NCI-H2107 (cell line): ENCODE results near the gene NDUFA11.
A peak's percentile ranks its signal among the peaks of the same experiment; 100 is the strongest.
"Not testable (repeated sequence)": the region's sequence is repeated elsewhere in the genome, so short reads cannot be mapped to it uniquely, and the experiment has no call there.

Experiments
- DNase-seq: peaks from one replicate; lab custom pipeline; 2025; lab: John Stamatoyannopoulos, UW

Gene NDUFA11

DNA sequence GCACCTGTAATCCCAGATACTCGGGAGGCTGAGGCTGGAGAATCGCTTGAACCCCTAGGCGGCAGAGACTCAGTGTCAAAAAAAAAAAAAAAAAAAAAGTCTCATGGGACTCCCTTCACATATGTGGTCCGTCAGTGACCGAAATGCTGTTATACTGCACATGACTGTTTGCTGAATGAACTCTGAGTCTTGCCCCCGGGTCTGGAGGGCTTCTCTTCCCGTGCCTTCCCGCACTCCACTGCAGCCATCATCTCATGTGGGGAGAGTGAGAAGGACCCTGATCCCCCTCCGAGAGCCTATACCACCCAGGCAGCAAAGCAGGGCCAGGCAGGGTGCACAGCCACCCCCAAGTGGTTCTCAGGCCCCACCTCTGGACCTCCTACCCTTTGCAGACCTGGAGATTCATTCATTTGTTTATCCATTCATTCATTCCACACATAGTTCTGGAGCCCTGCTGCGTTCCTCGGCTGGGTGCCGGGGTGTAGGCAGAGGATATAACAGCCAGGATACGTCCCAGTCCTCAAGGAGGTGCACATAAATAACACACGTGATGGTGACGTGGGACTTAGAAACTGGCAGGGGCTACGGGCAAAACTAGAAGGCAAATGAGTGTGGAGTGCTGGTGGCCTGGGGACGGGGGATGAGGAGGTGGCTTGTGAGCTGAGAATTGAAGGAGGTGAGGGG lies 14.2 kb downstream of the NDUFA11 start:
- no peak for DNase-seq

DNA sequence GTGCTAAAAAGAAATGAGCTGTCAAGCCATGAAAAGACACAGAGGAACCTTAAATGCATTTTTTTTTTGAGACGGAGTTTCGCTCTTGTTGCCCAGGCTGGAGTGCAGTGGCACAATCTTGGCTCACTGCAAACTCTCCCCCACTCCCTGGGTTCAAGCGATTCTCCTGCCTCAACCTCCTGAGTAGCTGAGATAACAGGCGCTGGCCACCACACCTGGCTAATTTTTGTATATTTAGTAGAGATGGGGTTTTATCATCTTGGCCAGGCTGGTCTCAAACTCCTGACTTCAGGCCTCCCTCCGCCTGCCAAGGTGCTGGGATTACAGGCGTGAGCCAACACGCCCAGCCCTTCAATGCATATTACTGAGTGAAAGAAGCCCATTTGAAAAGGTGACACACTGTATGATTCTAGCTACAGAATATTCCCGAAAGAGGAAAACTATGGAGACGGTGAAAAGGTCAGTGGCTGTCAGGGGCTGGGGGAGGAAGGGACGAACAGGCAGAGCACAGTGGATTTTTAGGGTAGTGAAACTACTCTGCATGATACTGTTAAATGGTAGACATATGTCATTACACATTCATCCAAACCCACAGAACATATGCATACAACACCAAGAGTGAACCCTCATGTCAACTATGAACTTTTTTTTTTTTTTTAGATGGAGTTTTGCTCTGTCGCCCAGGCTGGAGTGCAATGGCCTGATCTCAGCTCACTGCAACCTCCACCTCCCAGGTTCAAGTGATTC lies 19.4 kb downstream of the NDUFA11 start:
- DNase-seq, result not testable (repeated sequence)

DNA sequence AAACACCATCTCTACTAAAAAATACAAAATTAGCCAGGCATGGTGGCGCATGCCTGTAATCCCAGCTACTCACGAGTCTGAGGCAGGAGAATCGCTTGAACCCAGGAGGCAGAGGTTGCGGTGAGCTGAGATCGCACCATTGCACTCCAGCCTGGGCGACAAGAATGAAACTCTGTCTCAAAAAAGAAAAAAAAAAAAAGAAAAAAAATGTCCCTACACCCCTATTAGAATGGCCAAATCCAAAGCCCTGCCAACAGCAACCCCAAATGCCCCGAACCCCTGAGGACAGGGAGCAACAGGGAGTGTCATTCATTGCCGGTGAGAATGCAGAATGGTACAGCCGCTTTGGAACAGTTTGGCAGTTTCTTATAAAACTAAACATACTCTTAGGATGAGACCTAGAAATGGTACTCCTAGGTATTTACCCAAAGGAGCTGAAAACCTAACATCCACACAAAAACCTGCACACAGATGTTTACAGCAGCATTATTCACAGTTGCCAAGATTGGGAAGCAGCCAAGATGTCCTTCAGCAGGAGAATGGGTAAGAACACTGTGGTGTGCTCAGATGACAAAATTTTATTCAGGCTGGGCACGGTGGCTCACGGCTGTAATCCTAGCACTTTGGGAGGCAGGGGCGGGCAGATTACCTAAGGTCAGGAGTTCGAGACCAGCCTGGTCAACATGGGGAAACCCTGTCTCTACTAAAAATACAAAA lies 20.3 kb downstream of the NDUFA11 start:
- not testable (repeated sequence) for DNase-seq

DNA sequence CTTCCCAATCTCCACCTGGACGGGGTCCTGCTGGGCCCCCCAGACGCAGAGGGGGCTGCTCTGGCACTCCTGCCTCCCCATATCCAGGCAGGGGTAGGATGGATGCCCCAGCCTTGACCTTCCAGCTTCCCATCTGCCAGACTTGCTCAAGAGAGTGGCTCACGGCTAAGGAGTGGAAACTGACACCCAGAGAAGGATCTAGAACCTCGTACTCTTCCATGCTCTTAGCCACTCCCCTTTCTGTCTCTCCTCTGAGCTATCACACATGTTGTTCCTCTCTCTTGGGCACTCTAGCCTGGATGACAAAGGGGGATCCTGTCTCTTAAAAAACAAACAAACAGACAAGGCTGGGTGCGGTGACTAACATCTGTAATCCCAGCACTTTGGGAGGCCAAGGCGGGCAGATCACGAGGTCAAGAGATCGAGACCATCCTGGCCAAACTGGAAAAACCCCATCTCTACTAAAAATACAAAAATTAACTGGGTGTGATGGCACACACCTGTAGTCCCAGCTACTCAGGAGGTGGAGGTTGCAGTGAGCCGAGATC lies 21.1 kb downstream of the NDUFA11 start:
- DNase-seq, result no peak

DNA sequence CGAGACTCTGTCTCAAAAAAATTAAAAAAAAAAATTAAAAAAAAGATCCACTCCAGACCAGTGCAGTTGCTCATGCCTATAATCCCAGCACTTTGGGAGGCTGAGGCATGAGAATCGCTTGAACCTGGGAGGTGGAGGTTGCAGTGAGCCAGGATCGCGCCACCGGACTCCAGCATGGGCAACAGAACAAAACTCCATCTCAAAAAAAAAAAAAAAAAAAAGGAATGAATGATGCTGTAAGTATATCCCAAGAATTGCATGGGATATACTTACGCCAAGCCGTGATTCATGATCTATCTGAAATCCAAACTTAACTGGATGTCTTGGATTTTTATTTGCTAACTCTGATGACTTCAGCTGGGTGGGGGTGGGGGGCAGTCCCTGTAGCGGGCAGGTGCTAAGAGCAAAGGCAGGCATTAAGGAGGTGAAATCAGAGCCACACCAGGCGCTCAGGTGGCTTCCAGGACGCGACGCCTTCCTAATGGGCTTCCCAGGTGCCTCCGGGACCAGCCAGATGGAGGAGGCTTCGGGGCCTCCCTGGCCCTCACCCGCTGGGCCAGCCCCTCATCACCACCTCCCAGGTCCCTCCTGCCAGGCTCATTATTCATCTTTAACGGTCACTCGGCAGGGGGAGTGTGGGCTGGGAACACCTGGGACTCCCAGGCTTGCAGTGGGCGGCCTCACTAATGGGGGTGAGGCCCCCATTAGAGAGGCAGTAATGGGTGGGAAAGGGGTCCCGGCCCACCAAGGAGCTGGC lies 21.9 kb downstream of the NDUFA11 start:
- peak; percentile 32 for DNase-seq

DNA sequence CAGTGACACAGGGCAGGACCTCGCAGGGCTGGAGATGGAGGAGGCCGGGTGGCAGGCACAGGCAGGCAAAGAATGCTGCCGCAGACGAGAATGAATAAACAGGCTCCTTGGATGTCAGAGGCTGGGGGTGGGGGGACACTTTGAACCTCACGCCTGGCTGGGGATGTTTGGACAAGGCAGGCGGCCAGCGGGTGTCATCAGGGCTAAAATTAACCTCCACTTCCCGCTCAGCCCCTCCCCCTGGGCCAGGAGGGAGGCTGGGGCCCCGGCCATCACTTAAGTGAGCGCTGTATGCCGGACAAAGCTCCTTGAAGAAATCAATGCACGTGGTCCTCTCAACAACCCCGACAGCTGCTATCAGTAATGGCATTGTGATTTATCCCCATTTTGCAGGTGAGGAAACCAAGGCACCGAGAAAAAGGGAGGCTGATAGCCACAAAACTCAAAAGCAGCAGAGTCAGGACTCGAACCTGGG lies 22.9 kb downstream of the NDUFA11 start:
- DNase-seq, result no peak

DNA sequence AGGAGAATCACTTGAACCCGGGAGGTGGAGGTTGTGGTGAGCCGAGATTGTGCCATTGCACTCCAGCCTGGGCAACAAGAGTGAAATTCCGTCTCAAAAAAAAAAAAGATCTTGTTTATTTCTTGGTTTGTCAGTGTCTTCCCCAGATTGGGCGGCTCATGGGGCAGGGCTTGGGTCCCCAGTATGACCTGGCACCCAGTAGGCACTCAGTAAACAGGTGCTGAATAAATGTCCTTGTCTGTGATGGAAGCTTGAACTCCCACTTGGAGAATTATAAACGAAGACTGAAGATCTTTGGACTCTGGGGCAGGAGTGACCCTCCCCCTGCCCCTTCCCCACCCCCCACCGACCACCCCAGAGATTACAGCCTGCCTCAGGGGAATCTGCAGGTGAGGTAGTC lies 23.4 kb downstream of the NDUFA11 start:
- DNase-seq, result no peak

DNA sequence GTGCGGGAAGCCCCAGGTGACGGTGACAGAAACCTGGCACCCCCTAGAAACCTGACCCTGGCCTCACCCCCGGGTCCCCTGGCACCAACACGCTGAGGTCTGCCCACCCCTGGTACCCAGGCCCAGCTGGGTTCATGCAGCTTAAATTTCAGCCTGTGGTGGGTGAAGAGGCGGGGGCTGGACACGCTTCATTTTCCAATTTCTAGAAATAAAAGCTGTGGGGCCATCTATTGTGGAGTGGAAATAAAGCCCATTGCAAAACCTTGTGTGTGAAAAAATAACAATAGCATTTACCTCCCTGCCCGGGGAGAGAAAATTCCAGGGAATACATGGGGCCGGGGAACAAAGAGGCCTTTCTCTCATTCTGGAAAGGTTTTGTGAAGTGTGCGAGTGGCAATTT lies 25.7 kb downstream of the NDUFA11 start:
- no peak for DNase-seq

DNA sequence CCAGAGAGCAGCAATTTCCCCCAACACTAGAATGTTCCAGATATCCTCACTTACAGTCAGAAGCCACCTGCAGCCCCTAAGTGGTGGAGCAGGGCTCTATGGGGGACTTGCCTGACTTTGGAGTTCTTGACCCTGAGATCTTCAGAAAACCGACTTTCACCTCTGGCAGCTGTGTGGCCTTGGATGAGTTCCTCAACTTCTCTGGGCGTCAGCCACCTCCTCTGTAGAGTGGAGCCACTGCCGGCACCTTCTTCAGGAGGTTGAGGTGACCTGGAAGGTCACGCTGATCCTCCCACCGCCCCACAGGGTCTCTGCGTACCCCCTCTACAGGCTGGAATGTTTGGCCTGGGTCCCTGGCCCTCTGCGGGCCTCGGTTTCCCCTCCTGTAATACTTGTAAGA lies 26.2 kb downstream of the NDUFA11 start:
- no peak for DNase-seq

DNA sequence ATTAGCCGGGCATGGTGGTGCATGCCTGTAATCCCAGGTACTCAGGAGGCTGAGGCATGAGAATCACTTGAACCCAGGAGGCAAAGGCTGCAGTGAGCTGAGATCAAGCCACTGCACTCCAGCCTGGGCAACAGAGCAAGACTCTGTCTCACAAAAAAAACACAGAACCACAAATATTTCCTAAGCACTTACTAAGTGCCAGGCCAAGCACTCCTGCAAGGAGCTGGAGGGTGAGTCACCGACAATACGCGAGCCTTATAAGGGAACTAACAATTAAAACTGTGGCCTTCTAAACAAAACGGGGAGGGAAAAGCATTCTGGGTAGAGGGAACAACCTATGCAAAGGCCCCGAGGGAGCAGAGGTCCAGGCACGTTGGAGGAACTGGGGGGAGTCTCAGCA lies 29.1 kb downstream of the NDUFA11 start:
- not testable (repeated sequence) for DNase-seq

DNA sequence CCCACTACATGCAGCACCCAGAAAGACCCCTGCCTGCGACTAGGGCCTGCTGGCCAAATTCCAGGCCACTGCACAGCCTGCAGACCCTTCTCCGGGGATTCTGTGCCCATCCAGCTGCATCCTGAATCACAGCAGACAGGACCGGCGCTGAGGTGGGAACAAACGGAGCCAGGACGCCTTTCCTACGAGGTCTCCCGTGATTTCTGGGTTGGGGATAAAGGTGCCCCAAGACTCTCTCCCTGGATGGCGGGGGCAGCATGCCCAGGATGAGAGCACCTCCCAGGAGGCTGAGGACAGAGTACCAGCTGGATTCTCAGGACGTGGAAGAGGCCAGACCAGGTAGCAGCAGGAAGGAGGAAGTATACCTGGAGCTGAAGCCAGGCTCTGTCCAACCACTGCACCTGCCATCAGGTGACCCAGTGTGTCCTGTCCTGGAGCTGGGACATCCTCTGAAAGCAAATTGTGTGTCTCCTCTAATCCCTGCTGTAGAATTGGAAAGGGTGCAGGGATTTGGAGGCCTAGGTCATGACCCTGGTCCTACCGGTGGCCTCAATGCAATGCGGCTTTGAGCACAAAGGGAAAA lies 29.9 kb downstream of the NDUFA11 start:
- no peak for DNase-seq

DNA sequence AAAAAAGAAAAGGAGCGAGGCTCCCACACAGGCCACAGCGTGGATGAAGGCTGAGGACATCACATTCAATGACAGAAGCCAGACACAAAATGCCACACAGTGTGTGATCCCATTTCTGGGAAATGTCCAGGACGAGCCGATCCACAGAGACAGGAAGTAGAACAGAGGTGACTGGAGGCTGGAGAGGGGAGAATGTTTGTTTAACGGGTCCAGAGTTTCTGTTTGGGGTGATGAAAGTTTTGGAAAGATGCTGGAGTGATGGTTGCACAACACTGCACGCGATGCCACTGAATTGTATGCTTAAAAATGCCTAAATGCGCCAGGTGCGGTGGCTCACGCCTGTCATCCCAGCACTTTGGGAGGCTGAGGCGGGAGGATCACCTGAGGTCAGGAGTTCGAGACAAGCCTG lies 32.6 kb downstream of the NDUFA11 start:
- no peak for DNase-seq

DNA sequence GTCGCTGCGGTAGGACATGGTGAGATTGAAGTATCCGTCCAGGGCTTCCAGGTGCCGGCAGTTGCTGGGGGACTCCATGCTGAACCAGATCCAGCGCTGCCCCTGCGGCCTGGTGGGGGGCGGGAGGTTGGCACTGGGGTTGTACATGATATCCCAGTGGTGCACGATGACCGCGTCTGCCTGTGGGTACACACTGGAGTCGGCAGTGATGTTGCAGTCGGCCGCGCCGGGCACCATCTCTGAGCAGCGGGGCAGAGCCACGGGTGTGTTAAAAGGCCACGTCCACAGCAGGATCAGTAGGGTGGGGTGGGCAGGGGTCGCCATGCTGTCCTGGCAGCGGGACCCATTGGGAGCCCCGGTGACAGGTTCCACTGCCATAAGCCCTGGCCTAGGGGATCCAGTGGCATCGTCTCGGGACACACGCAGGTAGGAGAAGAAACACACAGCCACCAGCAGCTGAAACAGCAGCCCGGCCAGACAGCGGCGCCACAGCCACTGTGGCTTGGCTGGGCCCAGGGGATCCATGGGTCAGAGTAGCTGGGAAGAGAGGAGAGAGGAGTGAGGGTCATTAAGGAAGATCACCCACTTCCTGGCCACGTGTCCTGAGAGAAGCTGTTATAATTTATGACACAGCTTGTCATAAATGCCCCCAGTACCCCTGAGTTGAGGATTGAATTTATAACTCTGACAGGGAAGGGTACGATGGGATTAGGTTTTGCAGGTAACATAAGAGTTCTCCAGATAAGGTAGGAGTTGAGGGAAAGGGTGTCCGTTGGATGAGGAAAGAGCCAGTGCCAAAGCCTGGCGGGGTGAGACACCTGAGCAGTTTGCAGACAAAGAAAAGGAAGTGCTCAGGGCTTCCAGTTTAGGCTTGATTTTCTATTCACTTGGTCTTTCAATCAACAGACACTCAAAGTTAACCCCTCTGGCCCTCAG lies 36.1 kb downstream of the NDUFA11 start:
- DNase-seq, result no peak

DNA sequence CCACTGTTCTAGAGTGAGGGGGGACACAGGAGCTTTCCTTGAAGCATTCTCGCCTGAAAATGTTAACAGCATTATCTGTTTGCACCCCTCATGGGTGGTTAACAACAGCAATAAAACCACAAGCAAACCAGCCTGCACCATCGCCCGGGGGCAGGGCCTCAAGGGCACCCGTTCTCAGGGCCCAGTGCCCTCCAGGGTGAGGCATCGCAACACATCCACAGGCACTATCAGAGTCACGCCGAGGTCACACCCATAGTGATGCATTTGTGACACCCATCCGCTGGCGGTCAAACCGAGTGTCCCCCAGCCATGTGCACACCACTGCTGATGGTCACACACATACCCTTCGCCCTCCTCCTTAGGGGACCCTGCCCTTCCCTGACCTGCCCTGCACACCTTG lies 37.8 kb downstream of the NDUFA11 start:
- DNase-seq, result no peak

DNA sequence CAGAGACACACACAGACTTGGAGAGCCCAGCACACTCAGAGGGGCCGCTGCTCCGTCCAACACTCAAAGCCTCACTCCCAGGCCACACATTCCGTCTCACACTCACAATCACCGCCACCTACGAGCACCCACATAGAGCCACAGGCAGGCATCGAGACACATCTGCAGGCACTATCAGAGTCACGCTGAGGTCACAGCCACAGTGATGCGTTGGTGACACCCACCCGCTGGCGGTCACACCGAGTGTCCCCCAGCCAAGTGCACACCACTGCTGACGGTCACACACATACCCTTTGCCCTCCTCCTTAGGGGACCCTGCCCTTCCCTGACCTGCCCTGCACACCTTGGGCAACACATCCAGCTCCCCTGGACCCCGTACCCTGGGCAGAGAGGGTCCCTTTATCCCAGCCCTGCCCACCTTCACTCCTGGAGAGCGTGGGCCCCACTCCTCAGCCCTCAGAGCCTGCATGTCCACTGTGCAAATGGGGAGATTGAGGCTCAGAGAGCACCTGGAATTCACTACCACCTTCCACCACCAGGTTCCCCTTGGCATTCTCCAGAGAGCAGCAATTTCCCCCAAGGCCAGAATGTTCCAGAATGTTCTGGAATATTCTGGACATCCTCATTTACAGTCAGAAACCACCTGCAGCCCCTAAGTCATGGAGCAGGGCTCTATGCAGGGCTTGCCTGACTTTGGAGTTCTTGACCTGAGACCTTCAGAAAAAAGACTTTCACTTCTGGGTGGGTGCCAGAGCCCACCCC lies 38.7 kb downstream of the NDUFA11 start:
- DNase-seq, result no peak

DNA sequence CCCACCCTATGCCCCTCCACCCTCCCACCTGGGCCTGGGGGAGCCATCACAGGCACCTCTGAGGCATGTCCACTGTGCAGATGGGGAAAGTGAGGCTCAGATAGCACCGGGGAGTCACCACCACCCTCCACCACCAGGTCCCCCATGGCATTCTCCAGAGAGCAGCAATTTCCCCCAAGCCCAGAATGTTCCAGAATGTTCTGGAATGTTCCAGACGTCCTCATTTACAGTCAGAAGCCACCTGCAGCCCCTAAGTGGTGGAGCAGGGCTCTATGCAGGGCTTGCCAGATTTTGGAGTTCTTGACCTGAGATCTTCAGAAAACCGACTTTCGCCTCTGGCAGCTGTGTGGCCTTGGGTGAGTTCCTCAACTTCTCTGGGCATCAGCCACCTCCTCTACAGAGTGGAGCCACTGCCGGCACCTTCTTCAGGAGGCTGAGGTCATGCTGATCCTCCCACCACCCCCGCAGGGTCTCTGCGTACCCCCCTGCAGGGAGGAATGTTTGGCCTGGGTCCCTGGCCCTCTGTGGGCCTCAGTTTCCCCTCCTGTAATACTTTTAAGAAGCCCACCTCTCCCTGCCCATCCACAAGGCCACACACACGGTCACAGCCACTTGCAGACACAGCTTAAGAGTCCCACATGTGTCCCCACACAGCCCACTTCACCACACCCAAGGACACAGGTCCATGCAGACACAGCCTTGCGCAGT lies 39.4 kb downstream of the NDUFA11 start:
- no peak for DNase-seq

DNA sequence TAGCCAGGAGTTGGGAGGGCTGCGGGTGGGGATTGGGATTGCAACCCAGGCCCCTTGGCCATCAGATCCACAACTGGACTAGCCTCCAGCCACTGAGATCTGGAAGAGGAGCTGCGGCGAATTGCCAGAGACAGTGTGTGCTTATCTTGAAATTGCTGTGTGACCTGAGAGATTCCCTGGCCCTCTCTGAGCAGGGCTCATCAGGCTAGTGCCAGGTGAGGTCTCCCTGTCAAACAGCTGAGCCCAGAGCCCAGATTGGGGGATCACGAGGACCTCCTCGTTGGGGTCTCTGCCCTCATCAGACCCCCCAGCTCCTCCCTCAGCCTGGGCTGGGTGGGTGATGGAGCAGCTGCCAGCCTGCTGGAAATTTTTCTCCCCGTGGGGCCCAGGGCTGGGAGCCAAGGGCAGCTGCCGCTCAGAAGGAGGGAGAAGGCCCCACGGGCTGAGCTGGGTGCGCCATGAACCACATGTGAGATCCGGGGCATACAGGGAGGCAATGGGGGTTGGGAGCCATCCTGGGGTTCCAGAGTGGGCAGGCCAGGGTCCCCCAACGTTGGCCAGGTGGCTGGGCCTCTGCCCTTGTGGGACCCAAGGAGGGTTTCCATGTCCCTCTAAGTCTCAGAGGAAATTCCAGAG lies 40.4 kb downstream of the NDUFA11 start:
- no peak for DNase-seq
